ENCODE results near the gene BCAR3.

The BCAR3 gene

GRCh38 chr1:93681101-93681988 is at the start of gene BCAR3:
Gene BCAR3 (minus strand): TSS chr1:93681837. CDS start chr1:93674930, 6,907 bp downstream.
- DNase-seq: peak in 10 of 14 donors; percentile 19 to 79 (median 46)

DNA sequence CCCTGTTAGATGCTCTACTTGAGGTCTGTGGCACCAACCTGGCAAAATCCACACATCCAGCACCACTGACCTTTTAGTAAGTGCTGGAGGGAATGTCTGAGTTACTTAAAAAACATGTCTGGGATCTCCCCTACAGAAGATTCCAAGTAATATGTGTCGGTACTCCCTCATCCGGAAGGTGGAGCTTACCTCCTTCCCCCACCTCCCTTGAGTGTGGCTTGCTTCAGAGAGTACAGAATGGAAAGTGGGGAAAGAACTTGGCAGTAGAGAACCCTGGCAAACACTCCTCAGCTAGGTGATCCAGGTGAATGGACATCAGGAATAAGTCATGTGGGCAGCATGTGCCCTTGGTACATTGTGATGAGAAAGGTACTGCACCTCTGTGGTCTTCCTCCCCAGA is 49.0 kb upstream of the BCAR3 start:
- DNase-seq: no peak

DNA sequence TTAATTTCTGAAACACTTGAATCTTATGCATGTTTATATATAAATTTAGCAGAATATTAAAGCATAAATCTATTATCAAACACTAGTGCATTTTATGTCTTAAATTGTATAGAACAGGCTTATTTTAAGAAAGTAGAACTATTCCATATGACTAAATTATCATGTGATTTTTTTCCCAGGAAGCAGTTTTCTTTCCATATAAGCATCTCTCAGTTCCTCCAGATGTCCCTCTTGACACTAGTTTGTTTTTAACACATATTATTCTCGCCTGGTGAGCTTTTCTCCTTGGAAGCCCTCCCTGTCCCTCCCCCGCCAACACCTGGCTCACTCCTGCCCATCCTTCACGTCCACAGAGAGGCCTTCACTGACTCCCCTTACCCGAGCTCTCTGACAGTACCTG is 48.3 kb upstream of the BCAR3 start:
- no peak for DNase-seq

GRCh38 chr1:93729502-93729901 is 47.9 kb upstream of the BCAR3 start:
- DNase-seq: peak in 4 of 14 donors; percentile 5 to 19 (median 13)

DNA sequence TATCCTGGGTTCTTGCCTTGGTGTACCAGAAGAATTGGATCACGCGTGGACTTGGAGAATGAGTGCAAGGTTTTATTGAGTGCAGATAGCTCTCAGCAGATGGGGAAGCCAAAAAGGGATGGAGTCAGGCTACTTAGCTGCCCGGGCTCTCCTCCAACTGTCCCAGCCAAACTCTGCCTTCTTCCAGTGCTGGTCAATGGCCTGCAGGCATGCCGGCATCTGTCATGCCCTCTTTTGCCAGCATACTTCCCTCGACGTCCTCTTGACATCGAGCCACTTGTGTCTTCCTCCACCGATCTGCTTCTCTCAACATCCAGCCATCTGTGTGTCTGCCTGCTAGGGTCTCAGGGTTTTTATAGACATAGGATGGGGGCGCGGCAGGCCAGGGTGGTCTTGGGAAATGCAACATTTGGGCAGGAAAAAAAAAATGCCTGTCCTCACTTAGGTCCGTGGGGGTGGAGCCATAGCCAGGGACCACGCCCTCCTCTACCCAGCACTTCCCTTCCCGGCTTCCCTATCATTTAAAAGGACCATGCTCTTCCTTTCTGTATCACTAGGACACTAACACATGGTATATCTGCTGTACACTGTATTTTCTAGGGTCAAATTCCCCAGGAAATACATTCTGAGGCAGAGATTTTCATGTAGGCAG is 47.0 kb upstream of the BCAR3 start:
- peak in 6 of 14 donors; percentile 9 to 80 (median 22) for DNase-seq

GRCh38 chr1:93723733-93724270 is 42.2 kb upstream of the BCAR3 start:
- no peak for DNase-seq

- DNase-seq: no peak
Measured at GRCh38 chr1:93723110-93723509, 41.5 kb upstream of the BCAR3 start.

- no peak for DNase-seq
Measured at GRCh38 chr1:93722081-93723031, 40.7 kb upstream of the BCAR3 start.

DNA sequence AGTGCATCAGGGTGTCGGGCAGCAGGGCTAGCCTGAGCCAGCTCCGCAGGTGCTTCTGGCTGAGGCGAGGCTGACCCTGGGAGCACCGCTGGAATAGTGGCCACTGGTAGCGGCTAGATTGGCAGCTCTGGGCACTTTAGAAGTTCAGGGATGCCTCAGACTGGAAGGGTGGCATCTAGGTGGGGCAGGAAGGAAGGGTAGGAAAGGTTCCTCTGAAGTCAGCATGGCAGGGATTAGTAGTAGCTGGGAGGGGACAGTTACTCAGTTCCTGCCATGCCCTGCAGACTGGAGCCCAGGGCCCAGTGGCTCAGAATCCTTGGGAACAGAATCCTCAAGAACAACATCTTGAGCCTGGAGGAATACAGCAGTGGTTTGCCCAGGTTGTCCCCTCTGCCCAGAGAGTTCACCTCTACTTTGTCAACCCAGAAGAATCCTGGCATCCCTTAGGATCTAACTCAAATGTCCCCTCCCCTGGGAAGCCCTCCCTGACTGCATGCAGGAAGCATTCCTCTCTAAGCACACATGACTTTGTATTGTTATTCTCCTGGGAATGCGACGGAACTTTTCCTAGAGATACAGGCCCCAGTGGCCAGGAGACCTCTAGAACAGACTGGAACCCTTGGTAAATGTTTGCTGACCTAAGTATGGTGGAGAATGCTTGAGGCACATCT is 39.5 kb upstream of the BCAR3 start:
- no peak for DNase-seq

DNA sequence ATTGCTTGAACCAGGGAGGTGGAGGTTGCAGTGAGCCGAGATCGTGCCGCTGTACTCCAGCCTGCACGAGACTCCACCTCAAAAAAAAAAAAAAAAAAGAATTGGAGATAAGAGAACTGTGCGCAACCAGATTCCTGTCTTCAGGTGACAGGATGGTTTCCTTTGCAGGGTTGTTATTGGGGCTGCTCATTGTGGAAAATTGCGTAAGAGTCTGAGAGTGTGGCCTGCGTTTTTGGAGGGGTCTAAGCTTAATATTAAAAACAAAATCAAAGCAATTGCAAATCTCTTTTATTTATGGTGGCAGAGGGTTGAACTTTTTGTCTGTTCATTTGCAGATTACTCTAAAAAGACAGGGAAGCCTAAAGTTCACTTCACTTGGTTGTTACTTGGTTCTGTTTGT is 36.0 kb upstream of the BCAR3 start:
- no peak for DNase-seq

DNA sequence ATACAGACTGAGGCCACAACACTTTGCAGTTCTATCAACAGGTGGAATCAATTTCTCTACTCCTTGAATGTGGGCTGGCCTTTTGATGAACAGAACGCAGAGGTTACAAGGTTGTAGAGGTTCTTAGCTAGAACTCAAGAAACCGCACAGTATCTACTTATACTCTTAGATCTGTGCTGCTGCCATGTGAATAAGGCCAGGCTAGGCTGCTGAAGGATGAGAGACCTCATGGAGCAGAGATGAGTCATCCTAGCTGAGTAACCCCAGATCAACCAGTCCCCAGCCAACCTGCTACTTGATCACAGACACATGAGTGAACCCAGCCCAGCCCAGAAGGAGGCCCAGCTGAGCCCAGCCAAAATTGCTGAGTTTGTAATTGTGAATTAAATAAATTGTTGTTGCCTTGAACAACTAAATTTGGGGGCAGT is 35.3 kb upstream of the BCAR3 start:
- no peak for DNase-seq

GRCh38 chr1:93716163-93716562 is 34.5 kb upstream of the BCAR3 start:
- no peak for DNase-seq

- DNase-seq: peak in 2 of 14 donors; percentile 5 to 76
Measured at GRCh38 chr1:93715529-93716126, 34.0 kb upstream of the BCAR3 start.

DNA sequence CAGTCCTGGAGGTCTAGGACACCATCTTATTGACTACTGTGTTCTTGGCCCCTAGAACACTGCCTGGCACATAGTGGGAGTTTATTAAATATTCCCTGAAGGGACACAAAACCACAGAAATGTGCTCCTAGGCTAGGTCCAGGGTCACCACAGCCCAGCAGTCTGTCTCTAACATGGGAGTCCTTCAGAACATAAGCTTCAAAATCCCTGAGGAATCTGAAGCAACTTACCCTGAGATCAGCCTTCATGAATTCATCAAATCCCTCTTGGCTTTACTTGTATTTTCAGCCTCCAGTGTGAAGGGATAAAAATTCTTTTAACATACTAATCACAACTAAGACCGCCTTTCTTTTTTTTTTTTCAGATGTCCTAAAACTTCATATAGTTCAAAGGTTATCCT is 32.7 kb upstream of the BCAR3 start:
- DNase-seq: no peak

DNA sequence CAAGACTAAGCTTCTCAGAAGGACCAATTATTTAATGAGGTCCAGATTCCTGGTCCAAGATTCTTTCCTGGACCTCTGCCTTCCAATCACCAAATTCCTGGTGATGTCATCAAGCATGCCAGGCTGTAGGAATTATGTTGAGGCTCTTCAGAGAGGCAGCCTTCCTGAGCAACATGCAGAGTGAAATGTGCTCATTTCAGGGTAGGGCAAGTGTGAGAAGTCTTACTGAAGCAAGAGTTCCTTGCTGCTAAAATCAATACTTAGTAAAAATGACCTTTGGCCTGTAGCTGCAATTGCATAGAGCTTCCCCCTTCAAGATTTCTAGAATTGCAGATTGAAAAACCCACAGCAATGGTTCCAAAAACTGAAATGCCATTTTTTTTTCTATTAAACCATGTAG is 31.7 kb upstream of the BCAR3 start:
- no peak for DNase-seq

DNA sequence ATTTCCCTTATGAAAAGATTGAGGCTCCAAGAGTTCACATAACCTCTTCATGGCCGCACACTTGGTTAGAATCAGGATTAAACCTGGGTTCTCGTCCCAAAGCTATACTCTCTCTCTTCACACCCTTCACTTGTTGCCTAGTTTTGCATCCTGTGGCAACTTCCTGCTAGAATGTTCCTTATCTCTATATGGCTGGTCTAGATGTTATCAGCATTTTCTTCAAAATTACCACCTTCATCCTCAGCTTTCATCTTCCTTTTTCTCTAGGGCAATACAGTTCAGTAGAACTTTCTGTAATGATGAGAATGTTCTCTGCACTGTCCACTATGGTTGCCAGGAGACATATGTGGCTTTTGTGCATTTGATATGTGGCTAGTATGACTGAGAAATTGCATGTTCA is 31.1 kb upstream of the BCAR3 start:
- no peak for DNase-seq

DNA sequence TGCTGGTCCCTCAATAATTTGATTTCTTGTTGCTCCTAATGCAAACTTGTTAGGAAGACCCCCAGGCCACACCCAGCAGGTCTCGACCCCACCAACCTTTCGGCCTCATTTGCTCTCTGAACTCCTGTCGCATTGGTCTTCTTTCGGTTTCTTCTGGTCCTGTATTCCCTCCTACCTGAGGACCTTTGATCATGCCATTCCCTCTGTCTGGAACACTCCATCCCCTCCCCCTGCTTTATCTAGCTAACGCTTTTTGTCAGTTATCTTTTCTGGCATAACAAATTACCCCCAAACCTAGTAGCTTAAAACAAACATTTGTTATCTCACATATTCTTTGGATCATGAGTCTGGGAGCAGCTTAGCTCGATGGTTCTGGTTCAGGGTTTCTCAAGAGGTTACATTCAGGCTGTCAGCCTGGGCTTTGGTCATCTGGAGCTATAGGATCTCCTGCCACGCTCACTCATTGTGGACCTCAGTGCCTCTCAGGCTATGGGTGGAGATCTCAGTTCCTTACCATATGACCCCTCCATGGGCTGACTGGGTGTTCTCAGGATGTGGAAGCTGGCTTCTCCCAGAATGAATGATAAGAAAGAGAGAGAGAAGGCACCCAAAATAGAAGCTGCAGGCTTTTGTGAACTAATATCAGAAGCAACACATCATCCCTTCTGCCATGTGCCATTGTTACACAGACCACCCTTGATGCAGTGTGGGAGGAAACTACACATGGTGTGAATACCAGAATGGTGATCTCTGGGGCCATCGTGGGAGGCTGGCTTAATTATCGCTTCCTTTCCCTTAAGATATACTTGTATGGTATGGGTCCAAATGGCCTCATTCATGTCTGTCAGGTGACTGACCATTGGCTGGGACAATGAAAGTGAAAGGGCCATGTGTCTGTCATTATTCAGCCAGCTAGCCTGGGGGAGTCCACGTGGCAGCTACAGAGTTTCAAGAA is 29.1 kb upstream of the BCAR3 start:
- DNase-seq: no peak

GRCh38 chr1:93708734-93709481 is 27.3 kb upstream of the BCAR3 start:
- DNase-seq: peak in 3 of 14 donors; percentile 8 to 61 (median 11)

- peak in 1 of 14 donors; percentile 19 for DNase-seq
Measured at GRCh38 chr1:93707956-93708355, 26.3 kb upstream of the BCAR3 start.

Measured in C1 segment of cervical spinal cord (tissue), 14 donors.